GM18507 (cell line): ENCODE results near the gene PRR23E.

Experiments used
- DNase-seq: peaks from one replicate; pipeline ENCODE4 v3.0.0; 2011; ENCODE audit warnings: low read depth; ENCODE audit not compliant: insufficient read length; ENCODE audit errors: extremely low spot score
- FAIRE-seq: peaks from 2 replicates; lab custom pipeline; 2011; peaks lifted over from hg19 to GRCh38; lab: Jason Lieb, UNC

Gene PRR23E

DNA sequence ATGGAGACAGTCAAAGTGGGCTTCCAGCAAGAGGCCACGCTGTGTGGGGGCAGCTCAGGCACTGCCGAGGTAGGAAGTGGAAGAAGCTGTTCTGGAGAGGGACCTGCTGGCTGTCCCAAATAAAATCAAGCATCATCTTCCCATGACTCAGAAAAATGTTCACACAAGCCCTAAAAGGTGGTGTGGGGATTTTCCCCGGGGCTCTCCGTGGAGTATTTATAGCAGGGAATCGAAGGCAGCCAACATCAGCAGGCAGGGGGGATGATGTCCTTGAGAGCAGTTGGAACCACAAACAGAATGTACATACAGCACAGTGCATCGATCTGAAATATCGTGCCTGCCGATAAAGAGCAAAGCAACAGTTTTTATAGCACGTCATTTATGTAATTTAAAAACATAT lies 27.6 kb downstream of the PRR23E start:
- DNase-seq (no peak), FAIRE-seq (peak; percentile 33)

DNA sequence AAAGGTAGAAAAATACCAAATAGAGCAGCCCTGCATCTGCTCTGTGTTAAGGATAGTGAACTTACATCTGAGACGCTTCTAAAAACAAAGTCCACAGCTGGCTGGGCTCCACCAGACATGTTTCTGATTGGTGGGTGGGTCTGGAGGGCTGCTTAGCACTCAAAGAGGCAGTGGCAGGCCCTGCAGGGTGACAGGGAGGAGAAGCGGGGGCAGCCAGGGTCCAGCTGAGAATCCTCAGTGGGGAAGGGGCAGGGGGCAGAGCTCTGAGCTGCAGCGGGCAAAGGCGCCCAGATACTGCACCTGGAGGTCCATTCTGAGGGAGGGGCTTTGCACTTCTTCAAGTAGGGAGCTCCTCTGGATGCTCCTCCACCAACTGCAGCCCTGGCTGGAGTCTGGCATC lies 28.1 kb downstream of the PRR23E start:
- DNase-seq (no peak), FAIRE-seq (no peak)

DNA sequence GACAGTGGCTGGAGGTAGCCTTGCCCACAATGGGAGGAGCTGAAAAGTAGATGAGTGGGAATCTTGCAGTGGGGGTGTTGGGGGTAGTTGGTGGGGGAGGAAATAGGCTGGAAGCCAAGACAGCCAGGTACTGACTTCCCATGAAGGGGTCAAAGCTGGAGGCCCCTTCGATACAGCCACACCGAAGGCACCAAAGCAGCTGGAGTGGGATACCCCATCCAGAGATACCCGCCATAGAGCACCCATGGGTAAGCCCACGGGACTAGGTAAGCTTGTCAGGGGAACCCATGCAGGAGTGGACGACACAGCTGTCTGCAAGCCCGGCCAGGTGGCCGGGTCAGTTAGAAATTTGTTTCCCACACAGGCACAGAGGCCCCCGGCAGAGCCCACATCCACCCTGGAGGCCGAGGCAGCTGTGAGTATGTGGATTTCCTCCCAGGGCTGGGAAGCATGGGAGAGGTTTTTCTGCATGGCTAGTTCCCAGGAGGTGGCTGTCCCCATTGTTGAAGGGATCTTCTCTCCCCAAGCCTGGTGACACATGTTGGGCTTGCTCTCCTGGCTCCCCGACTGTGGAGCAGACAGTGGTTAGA lies 28.6 kb downstream of the PRR23E start:
- no peak for DNase-seq
- FAIRE-seq: no peak

DNA sequence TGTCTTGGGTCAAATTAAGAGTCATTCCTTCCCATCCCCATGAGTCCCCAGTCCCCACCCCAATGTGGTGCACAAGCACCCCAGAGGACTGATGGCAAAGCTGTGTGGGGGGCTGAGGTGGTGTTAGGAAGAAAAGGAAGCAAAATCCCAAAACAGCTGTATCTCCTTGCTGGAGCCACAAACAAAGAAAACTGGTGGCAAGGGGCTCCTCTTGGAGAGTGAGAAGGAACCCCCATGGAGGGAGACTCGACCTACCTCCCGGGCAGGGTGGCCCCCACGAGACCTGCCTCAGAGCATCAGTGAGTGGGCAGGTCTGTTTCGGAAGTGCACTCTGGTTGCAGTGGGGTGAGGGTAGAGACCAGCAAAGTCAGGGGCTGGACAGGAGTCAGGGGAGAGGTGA lies 29.2 kb downstream of the PRR23E start:
- FAIRE-seq (no peak), DNase-seq (no peak)

- DNase-seq (no peak), FAIRE-seq (no peak)
These were observed 29.7 kb downstream of the PRR23E start for GRCh38 chr3:127222664-127223063.

DNA sequence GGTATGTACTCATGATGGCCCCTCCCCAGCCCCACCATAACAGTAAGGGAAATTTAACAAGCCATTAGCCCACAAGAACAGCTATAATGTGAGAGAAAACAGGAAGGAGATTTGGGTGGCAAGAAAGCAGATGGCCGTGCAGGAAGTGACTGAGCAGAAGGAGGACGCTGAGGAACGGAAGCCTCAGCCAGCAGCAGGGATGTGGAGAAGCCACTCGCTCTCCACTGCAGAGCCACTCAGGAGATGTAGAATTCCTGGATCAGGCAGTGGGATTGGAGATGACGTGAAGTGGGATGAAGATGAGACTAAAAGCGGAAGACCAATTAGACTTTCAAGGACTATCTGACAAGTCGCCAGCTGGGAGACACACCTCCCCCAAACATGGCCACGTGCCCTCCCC lies 31.2 kb downstream of the PRR23E start:
- DNase-seq (no peak), FAIRE-seq (no peak)

DNA sequence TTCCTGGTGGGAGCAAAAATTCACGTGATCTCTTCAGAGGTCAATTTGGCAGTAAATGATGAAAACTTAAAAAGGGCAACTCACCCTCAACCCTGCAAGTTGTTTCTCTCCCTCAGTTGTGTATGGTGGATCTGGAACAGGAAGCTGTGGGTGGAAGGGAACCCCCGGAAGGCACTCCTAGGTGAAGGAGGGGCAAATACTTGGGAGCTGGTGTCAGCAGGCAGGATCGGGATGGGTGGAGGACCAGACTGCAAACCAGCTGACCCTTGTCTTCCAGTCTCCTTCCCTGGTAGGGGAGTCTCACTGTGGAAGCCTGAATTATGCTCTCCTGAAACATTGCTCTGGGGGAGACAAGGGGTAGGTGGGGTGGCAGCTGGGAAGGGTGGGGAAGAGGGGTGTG lies 33.5 kb downstream of the PRR23E start:
- no peak for FAIRE-seq

GRCh38 chr3:127226946-127227842 lies 34.3 kb downstream of the PRR23E start:
- FAIRE-seq (no peak), DNase-seq (no peak)

More for the DNA sequence above, 33.5 kb downstream of the PRR23E start:
- DNase-seq: no peak

GRCh38 chr3:127228866-127229265 lies 35.9 kb downstream of the PRR23E start:
- no peak for DNase-seq
- FAIRE-seq: no peak

DNA sequence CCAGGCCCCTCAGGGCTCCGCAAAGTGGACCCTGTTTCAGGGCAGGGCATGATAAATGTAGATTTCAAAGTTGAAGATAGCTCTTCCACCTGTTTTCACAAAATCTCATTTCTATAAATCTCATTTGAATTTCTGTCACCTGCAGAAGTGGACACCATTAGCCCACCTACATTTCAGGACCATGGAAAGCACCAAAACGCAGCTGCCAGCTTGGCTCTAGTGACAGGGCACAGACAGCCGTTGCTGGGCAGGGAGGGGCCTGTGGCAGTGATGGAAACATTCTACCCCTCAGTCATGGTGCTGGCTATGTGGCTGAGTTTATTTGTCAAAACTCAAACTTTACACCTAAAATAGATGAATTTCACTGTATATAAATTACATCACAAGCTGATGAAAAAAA lies 40.4 kb downstream of the PRR23E start:
- FAIRE-seq (no peak), DNase-seq (no peak)

DNA sequence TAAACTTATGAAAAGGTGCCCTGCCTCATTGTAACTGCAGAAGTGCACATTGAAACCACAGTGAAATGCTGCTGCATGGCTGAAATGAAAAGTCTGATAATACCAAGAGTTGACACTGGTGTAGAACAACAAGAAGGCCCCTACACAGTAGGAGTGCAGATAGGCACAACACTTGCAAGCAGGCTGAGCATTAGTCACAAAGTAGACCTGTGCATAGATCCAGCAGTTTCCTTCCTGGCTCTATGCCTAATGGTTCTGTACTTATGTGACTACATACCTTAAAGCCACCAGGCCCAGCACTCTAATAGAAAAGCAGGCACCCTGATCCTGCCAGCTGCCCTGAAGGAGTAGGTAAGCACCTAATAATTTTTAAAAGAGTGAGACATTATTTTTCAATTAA lies 41.8 kb downstream of the PRR23E start:
- FAIRE-seq (no peak), DNase-seq (no peak)

- FAIRE-seq (no peak), DNase-seq (no peak)
These were observed 42.8 kb downstream of the PRR23E start for GRCh38 chr3:127235706-127236105.

GRCh38 chr3:127237835-127238234 lies 44.9 kb downstream of the PRR23E start:
- DNase-seq (no peak), FAIRE-seq (no peak)

DNA sequence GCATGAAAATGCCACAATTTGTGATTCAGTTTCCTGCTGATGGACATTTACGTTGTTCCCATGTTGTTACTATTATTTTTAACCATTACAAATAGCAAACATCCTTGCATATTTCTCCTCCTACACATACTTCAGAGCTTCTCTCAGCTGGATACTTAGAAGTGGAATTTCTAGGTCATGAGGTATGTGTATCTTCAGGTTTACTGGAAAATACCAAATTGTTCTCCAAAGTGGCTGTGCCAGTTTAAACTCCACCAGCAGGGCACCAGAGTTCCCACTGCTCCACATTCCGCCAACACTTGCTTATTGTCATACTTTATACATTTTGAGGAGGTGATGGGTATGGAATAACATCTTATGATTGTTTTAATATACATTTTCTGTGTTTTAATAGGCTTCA lies 45.7 kb downstream of the PRR23E start:
- FAIRE-seq (no peak), DNase-seq (no peak)

DNA sequence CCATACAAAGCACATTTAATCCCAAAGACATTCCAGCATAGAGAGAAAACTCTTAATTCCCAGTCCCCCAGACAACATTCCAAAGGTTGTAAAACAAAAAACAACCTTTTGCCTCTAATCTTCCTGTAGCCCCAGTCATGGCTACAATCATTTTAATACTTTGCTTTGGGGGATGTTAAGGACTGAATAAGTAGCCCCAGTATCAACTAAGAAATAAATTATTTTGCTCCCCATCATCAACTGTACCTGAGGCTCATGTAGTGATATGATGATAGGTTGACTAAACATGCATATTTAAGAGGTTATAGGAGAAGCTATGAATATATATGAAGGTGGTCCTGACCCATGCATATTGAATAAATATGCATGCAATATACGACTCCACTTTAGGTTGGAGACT lies 54.4 kb downstream of the PRR23E start:
- FAIRE-seq: no peak

More for the DNA sequence above, 54.4 kb downstream of the PRR23E start:
- no peak for DNase-seq
